Erythroblast (primary cell): ENCODE results near the gene GTF2H4.

Source experiments
- GATA1 ChIP-seq: IDR thresholded peaks from 2 replicates; pipeline ENCODE4 v1.6.1; 2011; ENCODE audit warnings: low read depth, mild to moderate bottlenecking, control low read depth, low read length, moderate library complexity
- POLR2A ChIP-seq: IDR thresholded peaks from 2 replicates; pipeline ENCODE4 v1.6.1; 2011; ENCODE audit warnings: mild to moderate bottlenecking, low read length

DNA sequence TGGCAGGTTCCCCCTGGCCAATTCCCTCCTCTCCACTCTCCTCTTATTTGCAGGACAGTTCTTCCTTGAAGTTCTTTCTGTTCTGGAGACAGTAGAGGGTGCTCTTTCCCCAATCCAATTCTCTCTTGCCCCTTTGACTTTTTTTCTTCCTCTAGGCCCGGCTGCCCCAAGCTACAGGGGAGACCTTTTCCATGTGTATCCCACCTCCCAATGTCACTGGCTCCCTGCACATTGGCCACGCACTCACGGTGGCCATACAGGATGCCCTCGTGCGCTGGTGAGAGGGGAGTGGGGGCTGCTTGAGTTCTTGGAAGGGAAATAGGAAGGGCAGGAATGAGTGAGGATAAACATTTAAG is 7.6 kb downstream of the GTF2H4 start:
- TF ChIP-seq POLR2A, result no peak
- no peak for TF ChIP-seq GATA1
